Measurements from ENCODE around the gene GRIK3.

Gene GRIK3

DNA sequence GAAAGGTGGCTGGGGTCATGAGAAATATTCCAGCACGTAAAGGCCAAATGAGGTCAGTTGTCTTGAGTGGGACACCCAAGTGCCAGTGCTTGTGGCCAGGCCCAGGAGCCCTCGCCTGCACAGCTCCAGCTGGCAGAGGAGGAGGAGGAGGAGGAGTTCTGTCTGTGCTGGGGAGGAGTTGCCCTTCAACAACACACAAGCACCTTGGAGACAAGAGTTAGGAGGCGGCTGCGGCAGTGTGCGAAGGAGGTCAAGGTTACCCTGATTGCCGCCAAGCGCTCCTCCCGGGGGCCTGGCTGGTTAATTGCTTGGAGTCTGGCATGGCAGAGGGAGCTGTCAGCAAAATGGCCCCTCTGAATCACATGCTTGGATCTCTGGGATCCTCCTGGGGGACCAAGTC is 45.1 kb downstream of the GRIK3 start:
- in situ Hi-C loops (cut with HindIII; ENCODE audit: low sequenced_read_pairs): no loop called here
- no peak for DNase-seq (ENCODE audit: low read depth)
- TF ChIP-seq CTCF (IDR thresholded peaks at IDR 0.05; ENCODE audit: low read depth, low read length, missing control alignments): no peak
- no peak overlapping the region for H3K4me3 ChIP-seq (ENCODE audit: low read depth, low read length)

DNA sequence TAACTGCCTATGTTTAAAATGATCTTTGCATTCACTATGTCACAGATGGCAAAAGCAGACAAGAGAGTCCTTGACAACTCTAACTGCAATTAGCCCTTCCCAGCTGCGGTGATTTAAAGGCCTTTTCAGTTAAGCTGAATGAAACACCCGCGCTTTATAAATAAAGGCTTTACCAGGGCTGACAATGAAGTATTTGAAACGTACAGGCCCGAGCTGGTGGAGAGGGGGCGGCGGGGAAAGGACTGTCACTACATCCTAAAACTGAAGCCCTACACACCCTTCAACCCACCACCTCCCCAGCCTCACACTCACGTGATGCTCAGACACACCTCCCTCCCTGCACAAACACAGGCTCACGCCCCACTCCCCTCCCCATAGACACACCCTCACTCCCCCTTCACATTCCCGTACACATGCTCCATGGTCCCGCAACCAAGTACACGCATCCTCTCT is 45.5 kb downstream of the GRIK3 start:
- in situ Hi-C loops (cut with HindIII; ENCODE audit: low sequenced_read_pairs): no loop called here
- no peak for DNase-seq (ENCODE audit: low read depth)
- H3K4me3 ChIP-seq (ENCODE audit: low read depth, low read length): no peak overlapping the region
- TF ChIP-seq CTCF (IDR thresholded peaks at IDR 0.05; ENCODE audit: low read depth, low read length, missing control alignments): no peak

- no peak for DNase-seq (ENCODE audit: low read depth)
- TF ChIP-seq CTCF (IDR thresholded peaks at IDR 0.05; ENCODE audit: low read depth, low read length, missing control alignments): no peak
- in situ Hi-C loops (cut with HindIII; ENCODE audit: low sequenced_read_pairs): no loop called here
- H3K4me3 ChIP-seq (ENCODE audit: low read depth, low read length): no peak overlapping the region
These were observed 46.0 kb downstream of the GRIK3 start for GRCh38 chr1:36988321-36988720.

GRCh38 chr1:36987276-36987675 is 47.0 kb downstream of the GRIK3 start:
- H3K4me3 ChIP-seq (ENCODE audit: low read depth, low read length): no peak overlapping the region
- TF ChIP-seq CTCF (IDR thresholded peaks at IDR 0.05; ENCODE audit: low read depth, low read length, missing control alignments): no peak
- no peak for DNase-seq (ENCODE audit: low read depth)
- in situ Hi-C loops (cut with HindIII; ENCODE audit: low sequenced_read_pairs): no loop called here

GRCh38 chr1:36986241-36986985 is 47.9 kb downstream of the GRIK3 start:
- no peak overlapping the region for H3K4me3 ChIP-seq (ENCODE audit: low read depth, low read length)
- DNase-seq (ENCODE audit: low read depth): no peak
- in situ Hi-C loops (cut with HindIII; ENCODE audit: low sequenced_read_pairs): no loop called here
- TF ChIP-seq CTCF (IDR thresholded peaks at IDR 0.05; ENCODE audit: low read depth, low read length, missing control alignments): no peak

DNA sequence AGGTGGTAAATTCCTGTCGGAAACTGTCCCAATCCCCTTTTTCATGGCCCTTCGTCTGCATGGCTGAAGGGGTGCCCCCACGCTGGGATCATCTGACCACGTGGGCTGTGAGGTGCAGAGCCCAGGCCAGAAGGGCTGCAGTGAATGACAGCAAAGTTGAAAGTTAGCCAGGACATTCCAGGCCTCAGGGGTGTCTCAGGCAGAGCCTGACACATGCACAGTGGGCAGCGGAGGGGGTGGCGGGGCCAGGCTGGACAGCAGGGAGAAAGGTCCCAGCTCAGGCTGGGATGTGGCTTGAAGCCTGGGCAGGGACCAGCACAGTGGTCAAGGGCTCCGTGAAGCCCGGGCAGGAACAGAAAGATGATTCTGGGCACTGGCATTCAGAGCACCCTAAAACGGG is 49.6 kb downstream of the GRIK3 start:
- TF ChIP-seq CTCF (IDR thresholded peaks at IDR 0.05; ENCODE audit: low read depth, low read length, missing control alignments): no peak
- in situ Hi-C loops (cut with HindIII; ENCODE audit: low sequenced_read_pairs): no loop called here
- no peak for DNase-seq (ENCODE audit: low read depth)
- H3K4me3 ChIP-seq (ENCODE audit: low read depth, low read length): no peak overlapping the region

Data from astrocyte of the cerebellum (primary cell).